KMS-11 (cell line): ENCODE data around the gene IRF7.

Experiments used
- H2AFZ ChIP-seq: fragments of 200-600 bp; sonication (generic); 2 replicates; pipeline ENCODE4 v1.6.1; 2016; ENCODE audit warnings: antibody characterized with exemption, mixed run types, low read depth
- H3K27ac ChIP-seq: fragments of 200-600 bp; sonication (generic); 2 replicates; pipeline ENCODE4 v1.6.1; 2016; ENCODE audit warnings: mild to moderate bottlenecking, mixed run types
- H3K27me3 ChIP-seq: fragments of 200-600 bp; sonication (generic); 2 replicates; pipeline ENCODE4 v1.6.1; 2017; ENCODE audit warnings: mild to moderate bottlenecking, low read depth, mixed run types, moderate library complexity; ENCODE audit not compliant: insufficient read depth
- H3K36me3 ChIP-seq: fragments of 200-600 bp; sonication (generic); 2 replicates; pipeline ENCODE4 v1.6.1; 2017; ENCODE audit warnings: mild to moderate bottlenecking, mixed run types; ENCODE audit not compliant: insufficient read depth
- H3K4me1 ChIP-seq: fragments of 200-600 bp; sonication (generic); 2 replicates; pipeline ENCODE4 v1.6.1; 2016; ENCODE audit warnings: mild to moderate bottlenecking, low read depth, mixed run types; ENCODE audit not compliant: poor library complexity, severe bottlenecking
- H3K4me2 ChIP-seq: fragments of 200-600 bp; sonication (generic); 2 replicates; pipeline ENCODE4 v1.7.0; 2016; ENCODE audit warnings: mild to moderate bottlenecking, mixed run types
- H3K4me3 ChIP-seq: fragments of 200-600 bp; sonication (generic); IDR thresholded peaks from 2 replicates; pipeline ENCODE4 v1.6.1; 2017; ENCODE audit warnings: low read depth, low read length, mixed read lengths; ENCODE audit not compliant: insufficient read depth
- H3K79me2 ChIP-seq: fragments of 200-600 bp; sonication (generic); 2 replicates; pipeline ENCODE4 v1.6.1; 2016; ENCODE audit warnings: low read depth, mixed run types; ENCODE audit not compliant: insufficient read depth
- H3K9ac ChIP-seq: fragments of 200-600 bp; sonication (generic); 2 replicates; pipeline ENCODE4 v1.6.1; 2016; ENCODE audit warnings: mild to moderate bottlenecking, mixed run types
- H4K20me1 ChIP-seq: fragments of 200-600 bp; sonication (generic); 2 replicates; pipeline ENCODE4 v1.6.1; 2016; ENCODE audit warnings: mild to moderate bottlenecking, mixed run types; ENCODE audit not compliant: insufficient read depth
- TF ChIP-seq, protein P1 (sequence below): fragments of 200-600 bp; sonication (generic); conservative IDR thresholded peaks from 2 replicates; pipeline ENCODE4 v1.6.1; 2017; ENCODE audit warnings: low read depth, mild to moderate bottlenecking, antibody characterized with exemption, low read length, moderate library complexity, mixed read lengths

The IRF7 gene

GRCh38 chr11:617199-617911 lies 1.6 kb upstream of the IRF7 start:
- H3K27me3 ChIP-seq, result no peaks in the 10 kb centered on the region
- H3K36me3 ChIP-seq, result no peaks in the 10 kb centered on the region
- H2AFZ ChIP-seq, result no peak overlapping the region
- peaks cover 16% of the 10 kb centered on the region for H3K4me1 ChIP-seq
- TF ChIP-seq, protein P1, sequence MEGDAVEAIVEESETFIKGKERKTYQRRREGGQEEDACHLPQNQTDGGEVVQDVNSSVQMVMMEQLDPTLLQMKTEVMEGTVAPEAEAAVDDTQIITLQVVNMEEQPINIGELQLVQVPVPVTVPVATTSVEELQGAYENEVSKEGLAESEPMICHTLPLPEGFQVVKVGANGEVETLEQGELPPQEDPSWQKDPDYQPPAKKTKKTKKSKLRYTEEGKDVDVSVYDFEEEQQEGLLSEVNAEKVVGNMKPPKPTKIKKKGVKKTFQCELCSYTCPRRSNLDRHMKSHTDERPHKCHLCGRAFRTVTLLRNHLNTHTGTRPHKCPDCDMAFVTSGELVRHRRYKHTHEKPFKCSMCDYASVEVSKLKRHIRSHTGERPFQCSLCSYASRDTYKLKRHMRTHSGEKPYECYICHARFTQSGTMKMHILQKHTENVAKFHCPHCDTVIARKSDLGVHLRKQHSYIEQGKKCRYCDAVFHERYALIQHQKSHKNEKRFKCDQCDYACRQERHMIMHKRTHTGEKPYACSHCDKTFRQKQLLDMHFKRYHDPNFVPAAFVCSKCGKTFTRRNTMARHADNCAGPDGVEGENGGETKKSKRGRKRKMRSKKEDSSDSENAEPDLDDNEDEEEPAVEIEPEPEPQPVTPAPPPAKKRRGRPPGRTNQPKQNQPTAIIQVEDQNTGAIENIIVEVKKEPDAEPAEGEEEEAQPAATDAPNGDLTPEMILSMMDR, result no peak
- no peaks in the 10 kb centered on the region for H4K20me1 ChIP-seq
- no peak overlapping the region for H3K27ac ChIP-seq
- no peak overlapping the region for H3K4me3 ChIP-seq
- no peak overlapping the region for H3K4me2 ChIP-seq
- no peak overlapping the region for H3K9ac ChIP-seq
- no peaks in the 10 kb centered on the region for H3K79me2 ChIP-seq

- Histone ChIP-seq H3K79me2 (no peaks in the 10 kb centered on the region), H2AFZ (peak overlapping the region; percentile 54), H3K27ac (peak overlapping the region; percentile 72; the same call in 1 of the 2 replicates), H3K9ac (peak overlapping the region; percentile 61; the same call in 1 of the 2 replicates), H4K20me1 (no peaks in the 10 kb centered on the region), H3K4me2 (peak overlapping the region; percentile 66), H3K4me1 (peaks cover 16% of the 10 kb centered on the region), H3K4me3 (no peak overlapping the region), H3K27me3 (no peaks in the 10 kb centered on the region), H3K36me3 (no peaks in the 10 kb centered on the region)
- TF ChIP-seq, protein P1, result no peak
Observed at GRCh38 chr11:616320-617198, 809 bp upstream of the IRF7 start.

DNA sequence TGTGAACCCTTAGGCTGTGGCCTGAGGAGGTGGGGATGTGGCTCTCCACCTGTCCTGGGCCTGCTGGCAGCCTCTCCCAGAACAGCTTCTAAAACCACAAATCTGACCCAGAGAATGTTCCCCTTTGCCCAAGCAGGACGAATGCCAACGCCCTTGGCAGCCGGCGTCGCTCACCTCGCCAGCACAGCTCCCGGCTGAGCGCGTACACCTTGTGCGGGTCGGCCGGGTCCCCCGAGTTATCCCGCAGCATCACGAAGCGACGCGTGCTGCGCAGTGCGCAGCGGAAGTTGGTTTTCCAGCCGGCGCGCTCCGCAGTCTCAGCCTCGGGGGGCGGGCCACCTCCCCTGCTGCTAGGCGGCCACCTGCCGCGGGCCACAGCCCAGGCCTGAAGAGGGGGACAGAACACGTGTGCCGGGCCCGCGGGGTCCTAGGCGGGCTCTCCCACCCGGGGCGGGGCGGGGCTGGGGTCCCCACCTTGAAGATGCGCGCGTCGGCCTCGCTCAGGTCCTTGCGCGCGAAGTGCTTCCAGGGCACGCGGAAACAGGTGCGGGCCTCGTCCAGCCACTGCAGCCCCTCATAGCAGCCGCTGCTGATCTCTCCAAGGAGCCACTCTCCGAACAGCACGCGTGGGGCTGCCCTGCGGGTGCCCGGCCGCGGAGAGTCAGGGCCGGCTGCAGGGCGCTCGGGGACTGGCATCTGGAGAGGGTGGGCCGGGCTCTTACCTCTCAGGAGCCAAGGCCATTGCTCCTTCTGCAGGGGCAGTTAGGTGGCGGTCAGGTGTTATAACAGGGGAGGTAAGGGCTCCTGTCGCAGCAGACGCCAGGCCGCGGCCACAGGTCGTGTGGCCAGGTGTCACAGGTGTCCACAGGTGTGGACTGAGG lies 887 bp downstream of the IRF7 start:
- TF ChIP-seq, protein P1, result no peak
- H3K27ac ChIP-seq, result peak overlapping the region; percentile 72; the same call in 1 of the 2 replicates
- H3K27me3 ChIP-seq, result no peaks in the 10 kb centered on the region
- peak overlapping the region; percentile 73 for H3K4me2 ChIP-seq
- H3K4me3 ChIP-seq, result no peak overlapping the region
- no peaks in the 10 kb centered on the region for H4K20me1 ChIP-seq
- no peak overlapping the region for H2AFZ ChIP-seq
- H3K4me1 ChIP-seq, result peaks cover 16% of the 10 kb centered on the region
- no peaks in the 10 kb centered on the region for H3K79me2 ChIP-seq
- no peaks in the 10 kb centered on the region; the same call in 1 of the 2 replicates for H3K36me3 ChIP-seq
- peak overlapping the region; percentile 61; the same call in 1 of the 2 replicates for H3K9ac ChIP-seq

DNA sequence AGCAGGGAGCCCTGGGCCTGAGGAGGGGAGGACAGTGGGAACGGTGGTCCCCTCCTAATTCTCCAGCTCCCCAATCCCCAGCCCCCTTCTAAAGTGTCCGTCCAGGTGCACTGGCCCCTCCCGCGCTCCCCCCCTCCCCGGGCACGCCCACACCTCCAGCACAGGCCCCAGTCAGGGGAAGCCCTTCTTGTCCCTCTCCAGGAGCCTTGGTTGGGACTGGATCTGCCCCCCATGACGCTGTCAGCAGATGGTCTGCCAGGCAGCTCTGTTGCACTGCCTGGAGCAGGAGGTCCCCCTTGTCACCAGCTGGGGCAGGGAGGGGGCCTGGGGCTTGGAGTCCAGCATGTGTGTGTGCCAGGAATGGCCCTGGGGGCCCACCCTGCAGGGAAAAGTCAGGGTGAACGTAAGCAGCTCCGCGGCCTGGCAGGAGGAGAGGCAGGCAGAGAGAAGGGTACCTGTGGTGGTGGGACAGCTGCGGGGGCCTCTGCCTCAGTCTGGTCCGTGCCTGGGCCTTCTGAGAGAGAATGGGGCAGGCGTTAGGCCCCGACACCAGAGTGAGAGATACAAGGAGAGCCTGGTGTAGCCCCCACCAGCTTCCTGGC lies 1.6 kb downstream of the IRF7 start:
- Histone ChIP-seq H3K9ac (no peak overlapping the region), H4K20me1 (no peaks in the 10 kb centered on the region), H3K4me2 (no peak overlapping the region), H3K79me2 (no peaks in the 10 kb centered on the region), H2AFZ (no peak overlapping the region), H3K36me3 (no peaks in the 10 kb centered on the region; the same call in 1 of the 2 replicates), H3K27ac (no peak overlapping the region), H3K27me3 (no peaks in the 10 kb centered on the region), H3K4me1 (peaks cover 16% of the 10 kb centered on the region), H3K4me3 (no peak overlapping the region)
- TF ChIP-seq, protein P1, result no peak
